Measurements from ENCODE around the gene DELE1.

GRCh38 chr5:141902015-141902814, 21.5 kb upstream of the DELE1 start:
- TF ChIP-seq CTCF (IDR thresholded peaks at IDR 0.05) (no peak), EP300 (IDR thresholded peaks at IDR 0.05) (no peak), POLR2A (IDR thresholded peaks at IDR 0.05) (no peak)

Data from stomach (tissue), 4 donors.